Inferior parietal cortex (tissue), 1 donor: ENCODE measurements around the gene ZNF534.
"Not testable (repeated sequence)": the region's sequence is repeated elsewhere in the genome, so short reads cannot be mapped to it uniquely, and the experiment has no call there.

Experiments used
- DNase-seq: peaks from one replicate; pipeline ENCODE4 v3.0.0-alpha.2; 2016; ENCODE audit errors: extremely low spot score

The ZNF534 gene

GRCh38 chr19:52498571-52498970 is 69.6 kb downstream of the ZNF534 start:
- DNase-seq, result no peak

DNA sequence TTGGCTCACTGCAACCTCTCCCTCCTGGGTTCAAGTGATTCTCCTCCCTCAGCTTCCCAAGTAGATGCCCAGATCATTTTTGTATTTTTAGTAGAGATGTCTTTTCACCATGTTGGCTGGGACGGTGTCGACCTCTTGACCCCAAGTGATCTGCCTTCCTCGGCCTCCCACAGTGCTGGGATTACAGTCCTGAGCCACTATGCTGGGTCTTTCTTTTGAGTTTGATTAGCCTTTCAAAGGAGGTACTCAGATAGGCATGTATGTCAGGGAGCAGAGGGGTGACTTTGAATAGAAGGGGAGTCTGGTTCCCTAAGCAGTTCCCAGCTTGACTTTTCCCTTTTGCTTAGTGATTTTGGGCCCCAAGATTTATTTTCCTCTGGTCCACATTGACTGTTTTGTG is 71.5 kb downstream of the ZNF534 start:
- DNase-seq, result not testable (repeated sequence)

DNA sequence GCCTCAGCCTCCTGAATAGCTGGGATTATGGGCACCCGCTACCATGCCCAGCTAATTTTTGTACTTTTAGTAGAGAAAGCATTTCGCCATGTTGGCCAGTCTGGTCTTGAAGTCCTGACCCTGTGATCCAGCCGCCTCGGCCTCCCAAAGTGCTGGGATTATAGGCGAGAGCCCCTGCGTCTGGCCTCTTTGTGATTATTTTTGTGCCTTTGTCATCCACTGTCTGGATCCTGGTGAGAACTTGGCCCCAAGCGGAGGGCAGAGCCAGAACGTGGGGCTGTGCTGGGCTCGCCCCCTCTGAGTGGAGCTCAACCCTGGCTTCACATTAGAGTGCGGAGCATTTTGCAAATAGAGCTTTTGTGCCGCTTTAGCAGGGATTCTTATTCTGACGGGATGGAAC is 72.0 kb downstream of the ZNF534 start:
- not testable (repeated sequence) for DNase-seq
